Transverse colon (tissue), 4 donors: ENCODE results near the gene CYP19A1. TPM values are rescaled to one million over a fixed set of nuclear protein-coding genes. Genes with fewer than 3 reads are reported as not detected.

Source experiments
- DNase-seq: peaks from one replicate; pipeline ENCODE4 v3.0.0-alpha.2; 2019
- H3K27ac ChIP-seq, 4 donors: fragments of 200-600 bp; sonication (generic); 2 replicates each; pipeline ENCODE4 v1.5.1; 2016 to 2018; ENCODE audit warnings: inconsistent platforms in 4 of 4
- H3K27me3 ChIP-seq: fragments of 200-600 bp; sonication (generic); 2 replicates; pipeline ENCODE4 v1.5.1; 2017; ENCODE audit warnings: inconsistent platforms
- H3K36me3 ChIP-seq, 4 donors: fragments of 200-600 bp; sonication (generic); 2 replicates each; pipeline ENCODE4 v1.5.1; 2017 to 2019; ENCODE audit warnings: inconsistent platforms in 4 of 4
- H3K4me1 ChIP-seq, 4 donors: fragments of 200-600 bp; sonication (generic); 2 replicates each; pipeline ENCODE4 v1.5.1; 2017 to 2020; ENCODE audit warnings: inconsistent platforms in 4 of 4
- H3K4me3 ChIP-seq, 4 donors: fragments of 200-600 bp; sonication (generic); 1 replicate in 1 of 4; 2 replicates in 3 of 4; pipeline versions ENCODE4 v1.5.1 to v1.6.1; 2017 to 2019; ENCODE audit warnings: inconsistent platforms in 4 of 4
- H3K9me3 ChIP-seq, 2 donors: fragments of 200-600 bp; sonication (generic); 2 replicates each; pipeline ENCODE4 v1.5.1; 2017 to 2019; ENCODE audit warnings: inconsistent platforms in 2 of 2
- CTCF ChIP-seq, 5 experiments: fragments of 200-600 bp in 3 of 5; fragments of 450-650 bp in 2 of 5; sonication (generic) in 3 of 5; IDR thresholded peaks; 1 replicate in 2 of 5; 2 replicates in 3 of 5; pipeline ENCODE4 v1.5.1; 2016 to 2017; ENCODE audit warnings: antibody characterized with exemption in 5 of 5, inconsistent platforms in 3 of 5, mild to moderate bottlenecking in 2 of 5, moderate library complexity in 1 of 5
- EP300 ChIP-seq: sonication (generic); formaldehyde crosslinking; IDR thresholded peaks from one replicate; pipeline ENCODE4 v1.6.1; 2017; ENCODE audit warnings: antibody characterized with exemption, low read depth
- POLR2A ChIP-seq: fragments of 450-650 bp; IDR thresholded peaks from one replicate; pipeline ENCODE4 v1.6.1; 2016; ENCODE audit warnings: antibody characterized with exemption, mild to moderate bottlenecking, moderate library complexity
- POLR2AphosphoS5 ChIP-seq, 3 donors: sonication (generic); formaldehyde crosslinking; IDR thresholded peaks; one replicate each; pipeline ENCODE4 v1.6.1; 2016; ENCODE audit warnings: antibody characterized with exemption in 3 of 3
- WGBS, 2 donors: methylation state at CpG; one replicate each; pipeline ENCODE4 v1.1.5; 2018; ENCODE audit warnings: low coverage in 1 of 2; 5-methylcytosine and 5-hydroxymethylcytosine counted together
- in situ Hi-C, 4 donors: fragments of 200-750 bp; cut with MboI; loops; one replicate each; pipeline versions ENCODE4 v1.15.0 to v1.15.1; 2017; ENCODE audit warnings: low sequenced_read_pairs in 3 of 4, low pct_ligation_motif_present in 1 of 4, low pct_unique_long_range_greater_than_20kb in 1 of 4
- intact Hi-C: fragments of 100-400 bp; cut with DNase I; formaldehyde crosslinking; loops from one replicate; pipeline ENCODE4 v1.15.1; 2023; ENCODE audit warnings: low total_unique reads
- total RNA-seq, 4 donors: library from RNA; depleted of rRNA; stranded (reverse); fragments of >200 nt; gene quantifications; one replicate each; pipeline ENCODE4 v1.1.0, GENCODE V29; 2016

The CYP19A1 gene
- total RNA-seq, 4 donors from 2014 or later: not detected

DNA sequence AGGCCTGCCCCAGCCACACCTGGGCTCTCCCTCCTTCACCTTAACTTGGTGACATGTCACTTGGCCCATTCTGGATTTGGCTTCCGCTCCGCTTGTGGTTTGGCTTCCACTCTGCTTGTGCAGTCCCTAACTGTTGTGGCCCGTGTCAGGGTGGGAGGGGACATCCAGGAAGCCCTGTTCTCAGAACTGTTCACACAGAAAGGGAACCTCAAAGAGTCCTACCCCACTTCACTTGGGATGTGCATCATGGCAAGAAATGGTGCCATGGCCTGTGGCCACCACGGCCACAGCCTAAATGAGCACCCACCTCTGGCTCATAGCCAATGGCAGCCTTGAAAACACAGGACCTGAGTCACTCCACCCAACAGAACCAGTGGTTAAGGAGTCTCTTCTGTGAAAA, 63.4 kb downstream of the CYP19A1 start:
- in situ Hi-C loops: loop anchor here in 2 of 4 donors (10.0 to 25.0 kb wide), 2 partner anchors 110 to 112 kb away; no protein-coding TSS in a partner anchor
- 93% methylated on average over 4 of the region's 4 CpGs; no CpG with 5 or more reads in 1 of the 2 donors for WGBS, 2 donors

GRCh38 chr15:51270706-51271105, 67.7 kb downstream of the CYP19A1 start:
- no peaks in the 10 kb centered on the region for H3K9me3 ChIP-seq
- TF ChIP-seq CTCF (IDR thresholded peaks at IDR 0.05) (no peak), POLR2AphosphoS5 (IDR thresholded peaks at IDR 0.05) (no peak), EP300 (no peak), POLR2A (no peak)
- peaks cover 0 to 20% (median 11%) of the 10 kb centered on the region in 4 donors for H3K4me1 ChIP-seq
- no peaks in the 10 kb centered on the region for H3K36me3 ChIP-seq
- H3K27me3 ChIP-seq: peaks cover 44% of the 10 kb centered on the region
- intact Hi-C loops: no loop called here
- no peak for DNase-seq
- 65 to 71% methylated on average over 3 to 6 of the region's 6 CpGs for WGBS, 2 donors
- H3K4me3 ChIP-seq: no peak overlapping the region
- no peak overlapping the region for H3K27ac ChIP-seq
- in situ Hi-C loops: loop anchor here in 2 of 4 donors (10.0 to 25.0 kb wide), 2 partner anchors 114 to 117 kb away; no protein-coding TSS in a partner anchor

More for the DNA sequence above, 63.4 kb downstream of the CYP19A1 start:
- H3K4me3 ChIP-seq: no peak overlapping the region
- no peak for TF ChIP-seq POLR2AphosphoS5 (IDR thresholded peaks at IDR 0.05)
- TF ChIP-seq POLR2A: no peak
- H3K36me3 ChIP-seq: no peaks in the 10 kb centered on the region
- H3K9me3 ChIP-seq: no peaks in the 10 kb centered on the region
- H3K4me1 ChIP-seq: no peaks in the 10 kb centered on the region
- peaks cover 15% of the 10 kb centered on the region for H3K27me3 ChIP-seq
- DNase-seq: no peak
- intact Hi-C loops: no loop called here
- H3K27ac ChIP-seq: no peak overlapping the region

DNA sequence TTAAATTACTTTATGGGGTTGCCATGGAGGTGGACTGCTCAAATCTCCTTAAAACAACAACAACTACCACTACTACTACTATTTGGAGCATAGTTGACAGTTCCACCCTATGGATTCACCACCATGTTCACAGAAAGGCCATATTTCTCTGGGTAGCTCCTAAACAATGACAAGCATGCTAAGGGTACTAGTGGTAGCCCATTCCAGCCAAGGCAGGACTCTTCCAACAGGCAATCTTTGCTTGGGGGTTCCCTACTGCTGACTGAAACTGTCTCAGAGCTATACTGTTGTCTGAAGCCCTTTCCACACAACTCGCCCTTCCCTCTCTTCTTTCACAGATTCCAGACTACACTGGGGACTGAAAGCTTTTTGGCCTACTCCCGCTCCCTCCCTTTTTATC, 68.9 kb downstream of the CYP19A1 start:
- WGBS, 2 donors: 64 to 67% methylated on average over 2 of the region's 2 CpGs
- in situ Hi-C loops (loop anchor here in 1 of 4 donors (25.0 kb wide), 1 partner anchor 118 kb away; no protein-coding TSS in a partner anchor), intact Hi-C loops (no loop called here)

GRCh38 chr15:51267703-51268083, 70.7 kb downstream of the CYP19A1 start:
- intact Hi-C loops (no loop called here), in situ Hi-C loops (loop anchor here in 1 of 4 donors (25.0 kb wide), 1 partner anchor 120 kb away; no protein-coding TSS in a partner anchor)
- no peak for TF ChIP-seq POLR2AphosphoS5 (IDR thresholded peaks at IDR 0.05)
- TF ChIP-seq CTCF (IDR thresholded peaks at IDR 0.05): no peak
- no peak for TF ChIP-seq EP300
- no peak for TF ChIP-seq POLR2A
- Histone ChIP-seq H3K4me1 (peaks cover 0 to 20% (median 11%) of the 10 kb centered on the region in 4 donors), H3K4me3 (peak overlapping the region in 3 of 4 donors; percentile 34 to 49 (median 44)), H3K36me3 (no peaks in the 10 kb centered on the region), H3K27me3 (peaks cover 45% of the 10 kb centered on the region), H3K27ac (peak overlapping the region in 1 of 4 donors; percentile 12), H3K9me3 (peaks cover 0 to under 1% of the 10 kb centered on the region in 2 donors)
- 10% methylated on average over 11 of the region's 11 CpGs; no CpG with 5 or more reads in 1 of the 2 donors for WGBS, 2 donors
- DNase-seq: no peak

More for the DNA sequence above, 68.9 kb downstream of the CYP19A1 start:
- DNase-seq: no peak
- peaks cover 0 to 20% (median 11%) of the 10 kb centered on the region in 4 donors for H3K4me1 ChIP-seq
- H3K27ac ChIP-seq: no peak overlapping the region
- peaks cover 45% of the 10 kb centered on the region for H3K27me3 ChIP-seq
- TF ChIP-seq EP300 (no peak), POLR2AphosphoS5 (IDR thresholded peaks at IDR 0.05) (no peak), CTCF (IDR thresholded peaks at IDR 0.05) (no peak), POLR2A (no peak)
- no peaks in the 10 kb centered on the region for H3K9me3 ChIP-seq
- no peak overlapping the region for H3K4me3 ChIP-seq
- H3K36me3 ChIP-seq: no peaks in the 10 kb centered on the region
